Left ventricle myocardium inferior (tissue), 1 donor: ENCODE measurements around the gene CXCR5. TPM values are rescaled to one million over a fixed set of nuclear protein-coding genes. Genes with fewer than 3 reads are reported as not detected.

ENCODE experiments used
- DNase-seq: peaks from one replicate; pipeline ENCODE4 v3.0.0-alpha.2; 2020
- H3K27ac ChIP-seq: fragments of 200-600 bp; replicated peaks from 2 replicates; pipeline ENCODE4 v1.8.0; 2021
- H3K27me3 ChIP-seq: fragments of 200-600 bp; 2 replicates; pipeline ENCODE4 v1.8.0; 2021; ENCODE audit warnings: low read depth
- H3K36me3 ChIP-seq: fragments of 200-600 bp; 2 replicates; pipeline ENCODE4 v1.8.0; 2021
- H3K4me1 ChIP-seq: fragments of 200-600 bp; 2 replicates; pipeline ENCODE4 v1.8.0; 2021
- H3K4me3 ChIP-seq: fragments of 200-600 bp; 2 replicates; pipeline ENCODE4 v1.8.0; 2021; ENCODE audit warnings: mild to moderate bottlenecking, moderate library complexity
- H3K9me3 ChIP-seq: fragments of 200-600 bp; replicated peaks from 2 replicates; pipeline ENCODE4 v1.8.0; 2021
- intact Hi-C: fragments of 100-400 bp; cut with micrococcal nuclease; formaldehyde crosslinking; loops from one replicate; pipeline ENCODE4 v1.11.0; 2022
- total RNA-seq: library from RNA; stranded (reverse); fragmentation: NEBNext Ultra II Directional; extraction: Animal tissue kit (Norgen Biotek cat#: 25700); gene quantifications from one replicate; pipeline ENCODE4 v1.2.1, GENCODE V29; 2021
- TF ChIP-seq, protein P1 (sequence below): fragments of 200-600 bp; IDR thresholded peaks from 2 replicates; pipeline ENCODE4 v1.8.0; 2021; ENCODE audit warnings: antibody characterized with exemption, mild to moderate bottlenecking, borderline replicate concordance
- donor health status: DM: no; HTN: yes; CAD: no; lungs with severe emphysema.

CXCR5 gene
- total RNA-seq, 1 donor from 2014 or later, result not detected

DNA sequence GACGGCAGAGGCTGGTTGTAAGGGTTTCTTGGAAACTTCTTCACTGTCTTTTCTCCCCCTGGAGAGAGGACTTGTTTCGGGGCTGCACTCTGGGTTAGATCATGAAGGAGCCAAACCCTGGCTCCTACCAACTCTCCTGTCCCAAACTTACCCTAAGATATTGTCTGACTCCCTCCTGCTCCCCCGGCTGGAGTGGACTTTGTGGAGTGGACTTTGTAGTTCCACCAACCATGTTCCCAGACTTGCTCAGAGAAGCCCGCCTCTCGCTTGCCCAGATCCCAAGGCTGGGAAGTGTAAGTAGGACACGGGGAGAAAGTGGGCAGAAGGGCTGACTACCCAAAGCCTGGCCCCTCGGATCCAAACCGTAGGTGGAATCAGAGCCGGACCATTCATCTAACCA lies 1.2 kb downstream of the CXCR5 start:
- Histone ChIP-seq H3K27ac (no peak overlapping the region), H3K36me3 (no peaks in the 10 kb centered on the region), H3K4me1 (peaks cover 27% of the 10 kb centered on the region), H3K27me3 (no peaks in the 10 kb centered on the region), H3K4me3 (no peak overlapping the region), H3K9me3 (no peaks in the 10 kb centered on the region)
- intact Hi-C loops, result no loop called here
- TF ChIP-seq, protein P1, sequence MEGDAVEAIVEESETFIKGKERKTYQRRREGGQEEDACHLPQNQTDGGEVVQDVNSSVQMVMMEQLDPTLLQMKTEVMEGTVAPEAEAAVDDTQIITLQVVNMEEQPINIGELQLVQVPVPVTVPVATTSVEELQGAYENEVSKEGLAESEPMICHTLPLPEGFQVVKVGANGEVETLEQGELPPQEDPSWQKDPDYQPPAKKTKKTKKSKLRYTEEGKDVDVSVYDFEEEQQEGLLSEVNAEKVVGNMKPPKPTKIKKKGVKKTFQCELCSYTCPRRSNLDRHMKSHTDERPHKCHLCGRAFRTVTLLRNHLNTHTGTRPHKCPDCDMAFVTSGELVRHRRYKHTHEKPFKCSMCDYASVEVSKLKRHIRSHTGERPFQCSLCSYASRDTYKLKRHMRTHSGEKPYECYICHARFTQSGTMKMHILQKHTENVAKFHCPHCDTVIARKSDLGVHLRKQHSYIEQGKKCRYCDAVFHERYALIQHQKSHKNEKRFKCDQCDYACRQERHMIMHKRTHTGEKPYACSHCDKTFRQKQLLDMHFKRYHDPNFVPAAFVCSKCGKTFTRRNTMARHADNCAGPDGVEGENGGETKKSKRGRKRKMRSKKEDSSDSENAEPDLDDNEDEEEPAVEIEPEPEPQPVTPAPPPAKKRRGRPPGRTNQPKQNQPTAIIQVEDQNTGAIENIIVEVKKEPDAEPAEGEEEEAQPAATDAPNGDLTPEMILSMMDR, result no peak
- DNase-seq, result no peak

DNA sequence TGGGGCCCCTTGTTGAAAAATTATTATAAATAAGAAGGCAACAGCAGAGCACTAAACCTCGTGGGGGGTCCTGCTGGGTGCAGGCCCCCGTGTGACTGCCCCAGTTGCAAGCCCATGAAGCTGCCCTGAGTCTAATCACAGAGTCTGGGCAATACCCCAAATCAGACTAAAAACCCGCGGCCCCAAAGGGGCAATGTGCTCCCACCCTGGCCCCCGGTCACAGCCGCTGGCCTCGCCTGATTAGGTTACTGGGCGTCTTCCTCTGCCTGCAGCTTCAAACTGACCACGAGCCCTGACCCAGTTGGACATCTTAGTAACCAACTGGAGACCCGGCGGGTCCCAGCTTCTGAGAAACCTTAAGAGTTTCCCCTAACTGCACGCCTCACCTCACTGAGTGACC lies 1.6 kb downstream of the CXCR5 start:
- DNase-seq, result no peak
- Histone ChIP-seq H3K27ac (no peak overlapping the region), H3K4me1 (peaks cover 31% of the 10 kb centered on the region), H3K4me3 (no peak overlapping the region), H3K36me3 (no peaks in the 10 kb centered on the region), H3K27me3 (no peaks in the 10 kb centered on the region), H3K9me3 (no peaks in the 10 kb centered on the region)
- intact Hi-C loops, result no loop called here
- TF ChIP-seq, protein P1, result no peak

DNA sequence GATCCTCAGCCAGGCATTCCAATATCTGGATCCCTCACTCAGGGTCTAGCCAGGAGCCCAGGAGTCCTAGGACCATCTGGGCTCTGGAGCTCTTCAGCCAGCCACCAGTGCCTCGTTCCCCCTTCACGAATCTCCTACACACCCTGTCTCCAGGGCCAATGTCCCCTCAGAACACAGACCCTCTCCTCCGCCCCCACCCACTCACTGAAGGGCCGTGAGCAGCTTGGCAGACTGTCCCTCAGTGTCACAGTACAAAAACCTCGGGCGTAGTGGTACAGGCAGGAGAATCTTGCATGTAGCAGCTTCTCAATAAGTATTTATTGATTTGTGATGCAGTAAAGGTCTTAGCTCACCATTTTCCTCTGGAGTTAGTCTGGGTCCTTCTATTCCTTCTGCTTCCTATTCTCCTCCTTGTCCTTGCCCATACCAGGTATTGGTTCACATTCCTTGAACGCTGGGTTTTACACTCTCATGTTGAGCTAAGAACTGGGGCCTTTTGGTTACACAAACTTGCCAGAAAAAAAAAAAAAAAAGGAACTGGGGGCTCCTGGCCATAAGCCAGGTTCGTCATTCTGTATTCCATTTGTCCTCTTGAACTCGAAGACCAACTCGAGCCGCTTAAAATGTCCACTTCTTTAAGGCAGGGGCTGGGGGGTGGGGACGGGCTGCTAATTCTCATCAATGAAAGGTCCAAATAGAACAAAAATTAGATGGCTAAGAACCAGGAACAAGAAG lies 2.3 kb downstream of the CXCR5 start:
- intact Hi-C loops, result no loop called here
- Histone ChIP-seq H3K27ac (no peak overlapping the region), H3K27me3 (no peaks in the 10 kb centered on the region), H3K36me3 (no peaks in the 10 kb centered on the region), H3K4me1 (peaks cover 33% of the 10 kb centered on the region), H3K4me3 (no peak overlapping the region), H3K9me3 (no peaks in the 10 kb centered on the region)
- TF ChIP-seq, protein P1, result no peak
- no peak for DNase-seq

DNA sequence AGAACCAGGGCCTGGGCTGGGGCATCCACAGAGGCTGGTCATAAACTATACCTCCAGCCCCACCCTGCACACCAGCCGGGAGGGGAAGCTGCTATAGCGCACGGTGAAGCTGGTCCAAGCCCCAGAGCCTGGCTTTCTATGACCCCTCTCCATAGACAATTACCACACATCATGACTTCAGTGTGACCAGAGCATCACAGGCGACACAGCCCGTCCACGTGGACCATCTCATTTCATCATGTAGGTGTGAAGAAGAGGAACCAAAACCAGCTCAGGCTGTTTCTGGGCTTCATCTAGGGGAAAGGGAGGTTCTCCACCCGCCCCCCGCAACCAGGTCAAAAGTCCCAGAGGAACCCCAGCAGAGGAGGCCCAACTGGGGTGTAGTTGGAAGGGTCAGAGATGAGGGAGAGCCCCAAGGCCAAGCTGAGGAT lies 3.0 kb downstream of the CXCR5 start:
- TF ChIP-seq, protein P1, result no peak
- no peak overlapping the region for H3K27ac ChIP-seq
- H3K9me3 ChIP-seq, result no peaks in the 10 kb centered on the region
- H3K27me3 ChIP-seq, result no peaks in the 10 kb centered on the region
- DNase-seq, result no peak
- H3K4me3 ChIP-seq, result no peak overlapping the region
- no peaks in the 10 kb centered on the region for H3K36me3 ChIP-seq
- intact Hi-C loops, result no loop called here
- H3K4me1 ChIP-seq, result peaks cover 33% of the 10 kb centered on the region

DNA sequence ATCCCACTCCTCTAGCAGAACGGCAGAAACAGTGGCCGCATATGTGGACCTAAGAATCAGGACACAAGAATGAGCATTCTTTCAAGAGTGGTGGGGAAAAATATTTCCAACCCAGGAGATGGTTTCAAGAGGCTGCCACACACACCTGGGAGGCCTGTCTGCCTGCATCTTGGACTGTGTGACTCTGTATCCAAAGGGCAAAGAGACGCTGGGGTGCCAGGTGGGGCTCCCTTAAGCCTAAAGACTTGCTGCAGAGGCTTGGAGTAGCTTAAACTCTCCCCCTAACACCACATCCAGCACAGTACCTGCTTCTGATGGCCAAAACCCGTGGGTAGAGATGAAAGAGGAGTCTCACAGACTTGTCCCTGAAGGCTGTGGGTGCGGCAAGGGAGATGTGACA lies 3.5 kb downstream of the CXCR5 start:
- intact Hi-C loops, result no loop called here
- H3K27me3 ChIP-seq, result no peaks in the 10 kb centered on the region
- DNase-seq, result no peak
- H3K4me3 ChIP-seq, result no peak overlapping the region
- no peaks in the 10 kb centered on the region for H3K36me3 ChIP-seq
- peaks cover 33% of the 10 kb centered on the region for H3K4me1 ChIP-seq
- no peaks in the 10 kb centered on the region for H3K9me3 ChIP-seq
- peak overlapping the region; percentile 19 for H3K27ac ChIP-seq
- TF ChIP-seq, protein P1, result no peak
